ENCODE data around the gene PTGER1.

Gene PTGER1

DNA sequence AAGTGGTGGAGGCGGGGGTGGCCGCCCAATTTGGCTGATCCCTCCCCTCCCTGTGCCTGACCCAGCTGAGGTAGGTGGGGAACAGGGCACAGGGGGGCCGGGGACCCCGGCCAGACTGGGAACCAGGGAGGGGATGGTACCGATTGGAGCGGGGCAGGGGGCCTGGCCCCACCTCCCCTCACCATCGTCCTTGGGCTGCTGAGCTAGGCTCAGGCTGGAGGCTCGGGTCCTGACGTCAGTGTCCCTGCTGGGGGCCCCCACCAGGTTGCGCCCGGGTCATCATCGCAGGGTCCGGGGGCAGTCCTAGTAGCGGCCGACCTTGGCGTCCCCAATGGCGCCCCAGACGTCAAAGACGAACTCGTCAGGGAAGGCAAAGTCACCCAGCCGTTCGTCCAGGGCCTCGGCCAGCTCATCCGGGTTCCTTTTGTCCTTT, 3.0 kb upstream of the PTGER1 start:
- no peak overlapping the region for H3K4me3 ChIP-seq (replicated peaks; ENCODE audit: low read depth, low read length)
- no peak for DNase-seq (ENCODE audit: low read depth)
- TF ChIP-seq, protein P1, sequence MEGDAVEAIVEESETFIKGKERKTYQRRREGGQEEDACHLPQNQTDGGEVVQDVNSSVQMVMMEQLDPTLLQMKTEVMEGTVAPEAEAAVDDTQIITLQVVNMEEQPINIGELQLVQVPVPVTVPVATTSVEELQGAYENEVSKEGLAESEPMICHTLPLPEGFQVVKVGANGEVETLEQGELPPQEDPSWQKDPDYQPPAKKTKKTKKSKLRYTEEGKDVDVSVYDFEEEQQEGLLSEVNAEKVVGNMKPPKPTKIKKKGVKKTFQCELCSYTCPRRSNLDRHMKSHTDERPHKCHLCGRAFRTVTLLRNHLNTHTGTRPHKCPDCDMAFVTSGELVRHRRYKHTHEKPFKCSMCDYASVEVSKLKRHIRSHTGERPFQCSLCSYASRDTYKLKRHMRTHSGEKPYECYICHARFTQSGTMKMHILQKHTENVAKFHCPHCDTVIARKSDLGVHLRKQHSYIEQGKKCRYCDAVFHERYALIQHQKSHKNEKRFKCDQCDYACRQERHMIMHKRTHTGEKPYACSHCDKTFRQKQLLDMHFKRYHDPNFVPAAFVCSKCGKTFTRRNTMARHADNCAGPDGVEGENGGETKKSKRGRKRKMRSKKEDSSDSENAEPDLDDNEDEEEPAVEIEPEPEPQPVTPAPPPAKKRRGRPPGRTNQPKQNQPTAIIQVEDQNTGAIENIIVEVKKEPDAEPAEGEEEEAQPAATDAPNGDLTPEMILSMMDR (IDR thresholded peaks at IDR 0.05; ENCODE audit: low read length, missing control alignments) = no peak

- no peak for DNase-seq (ENCODE audit: low read depth)
- no peak overlapping the region for H3K4me3 ChIP-seq (replicated peaks; ENCODE audit: low read depth, low read length)
- TF ChIP-seq, protein P1 (IDR thresholded peaks at IDR 0.05; ENCODE audit: low read length, missing control alignments) = no peak
These were observed 2.4 kb upstream of the PTGER1 start for GRCh38 chr19:14477418-14478112.

GRCh38 chr19:14476673-14477401, 1.7 kb upstream of the PTGER1 start:
- peak; percentile 79 for DNase-seq (ENCODE audit: low read depth)
- no peak overlapping the region for H3K4me3 ChIP-seq (replicated peaks; ENCODE audit: low read depth, low read length)
- TF ChIP-seq, protein P1 (IDR thresholded peaks at IDR 0.05; ENCODE audit: low read length, missing control alignments) = no peak

DNA sequence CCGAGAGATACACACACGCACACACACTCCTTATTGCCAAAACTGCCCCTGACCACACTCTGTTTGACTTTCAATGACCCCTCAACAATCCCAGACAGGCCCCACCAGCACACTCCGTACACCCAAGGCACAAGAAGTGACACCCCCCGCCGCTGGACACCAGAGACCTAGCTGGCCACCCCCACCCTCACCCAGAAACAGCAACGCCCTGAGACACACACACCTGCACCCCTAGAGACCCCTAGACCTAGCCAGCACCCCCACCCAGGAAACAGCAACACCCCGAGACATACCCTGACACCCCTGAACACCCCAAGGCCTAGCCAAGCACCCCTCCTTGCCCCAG, 1.1 kb upstream of the PTGER1 start:
- no peak for DNase-seq (ENCODE audit: low read depth)
- TF ChIP-seq, protein P1 (IDR thresholded peaks at IDR 0.05; ENCODE audit: low read length, missing control alignments) = no peak

GRCh38 chr19:14474827-14475226, 327 bp downstream of the PTGER1 start:
- DNase-seq (ENCODE audit: low read depth) = no peak

More for the DNA sequence above, 1.1 kb upstream of the PTGER1 start:
- no peak overlapping the region for H3K4me3 ChIP-seq (replicated peaks; ENCODE audit: low read depth, low read length)

DNA sequence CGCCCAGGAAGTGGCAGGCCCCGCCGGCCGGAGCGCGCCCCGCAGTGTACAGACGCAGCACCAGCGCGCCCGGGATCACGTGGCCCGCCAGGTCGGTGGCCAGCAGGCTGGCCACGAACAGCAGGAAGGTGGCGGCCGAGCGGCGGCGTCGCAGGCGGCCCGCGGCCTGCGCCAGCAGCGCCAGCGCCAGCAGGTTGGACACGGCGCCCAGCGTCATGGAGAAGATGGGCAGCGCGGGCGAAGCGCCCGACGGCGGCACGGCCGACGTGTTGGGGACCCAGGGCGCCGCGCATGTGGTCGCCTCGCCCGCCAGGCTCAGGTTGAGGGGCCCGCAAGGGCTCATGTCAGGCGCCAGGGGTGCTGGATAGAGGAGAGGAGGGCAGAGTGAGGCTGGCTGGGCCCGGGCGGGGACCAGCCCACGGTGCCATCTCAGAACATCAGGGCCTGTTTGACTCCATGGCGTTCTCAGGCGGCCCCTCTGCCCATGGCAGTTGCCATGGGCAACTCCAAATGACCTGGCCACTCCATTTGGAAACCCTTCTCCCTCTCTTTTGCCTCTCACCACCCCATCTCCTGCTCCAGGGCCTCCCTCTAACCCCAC, 1.1 kb downstream of the PTGER1 start:
- DNase-seq (ENCODE audit: low read depth) = no peak
- TF ChIP-seq, protein P1 (IDR thresholded peaks at IDR 0.05; ENCODE audit: low read length, missing control alignments) = no peak
- no peak overlapping the region for H3K4me3 ChIP-seq (replicated peaks; ENCODE audit: low read depth, low read length)

More at GRCh38 chr19:14474827-14475226, 327 bp downstream of the PTGER1 start:
- no peak overlapping the region for H3K4me3 ChIP-seq (replicated peaks; ENCODE audit: low read depth, low read length)
- TF ChIP-seq, protein P1 (IDR thresholded peaks at IDR 0.05; ENCODE audit: low read length, missing control alignments) = no peak

Measured in fibroblast of pulmonary artery (primary cell).